Mucosa of descending colon (tissue), 3 donors: Measurements from ENCODE around the gene ELMO1. TPM values are rescaled to one million over a fixed set of nuclear protein-coding genes. Genes with fewer than 3 reads are reported as not detected.

ENCODE experiments used
- ATAC-seq: fragments of 200-7000 bp; cut with Tn5 transposase; one replicate; pipeline ENCODE4 v1.9.1; 2020; ENCODE audit warnings: mild to moderate bottlenecking, moderate library complexity
- DNase-seq, 3 donors: peaks; one replicate each; pipeline ENCODE4 v3.0.0-alpha.2; 2020
- H3K36me3 ChIP-seq: fragments of 200-600 bp; one replicate; pipeline ENCODE4 v1.8.0; 2021; ENCODE audit warnings: low read depth, mild to moderate bottlenecking
- H3K4me1 ChIP-seq: fragments of 200-600 bp; one replicate; pipeline ENCODE4 v1.8.0; 2021; ENCODE audit warnings: low read depth, mild to moderate bottlenecking
- H3K4me3 ChIP-seq: fragments of 200-600 bp; one replicate; pipeline ENCODE4 v1.8.0; 2021; ENCODE audit warnings: mild to moderate bottlenecking
- H3K9me3 ChIP-seq: fragments of 200-600 bp; one replicate; pipeline ENCODE4 v1.8.0; 2021; ENCODE audit warnings: mild to moderate bottlenecking
- intact Hi-C, 2 donors: fragments of 100-400 bp; cut with DNase I in 1 of 2; cut with micrococcal nuclease in 1 of 2; formaldehyde crosslinking; loops; one replicate each; pipeline versions ENCODE4 v1.11.0 to v1.11.1; 2022; cut with DNase I, micrococcal nuclease
- total RNA-seq, 3 donors: library from RNA; stranded (reverse); fragmentation: NEBNext Ultra II Directional in 2 of 3; extraction: Animal tissue kit (Norgen Biotek cat#: 25700) in 2 of 3; gene quantifications; one replicate each; pipeline versions ENCODE4 v1.2.1 to v1.2.4, GENCODE V29; 2021 to 2023
- TF ChIP-seq, protein P1 (sequence below): fragments of 200-600 bp; IDR thresholded peaks from one replicate; pipeline ENCODE4 v1.8.0; 2022; ENCODE audit warnings: antibody characterized with exemption, mild to moderate bottlenecking
- donor health status: DM: no; HTN: no; CAD: no; lungs with moderate emphysema.
- donor health status: DM: no; HTN: no; CAD: no.
- donor health status: DM: no; HTN: yes; CAD: no.

The ELMO1 gene
- total RNA-seq, 3 donors from 2014 or later, result 9.7 to 27.2 (median 18.2) TPM

DNA sequence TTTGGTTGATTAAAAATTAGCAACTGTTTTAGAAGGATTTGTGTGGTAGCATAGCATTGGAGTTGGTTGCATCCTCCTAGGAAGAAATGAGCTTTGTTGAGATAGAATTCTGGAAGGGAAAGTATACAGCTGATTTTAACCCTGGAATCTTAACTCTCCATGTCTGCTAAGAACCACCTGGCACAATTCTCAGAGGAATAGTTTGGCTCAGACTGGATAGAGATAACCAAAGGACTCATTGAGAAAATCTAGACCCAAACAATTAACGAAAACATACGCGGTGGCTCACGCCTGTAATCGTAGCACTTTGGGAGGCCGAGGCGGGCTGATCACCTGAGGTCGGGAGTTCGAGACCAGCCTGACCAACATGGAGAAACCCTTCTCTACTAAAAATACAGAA is 625.3 kb downstream of the ELMO1 start:
- ATAC-seq (no peak), DNase-seq (no peak)
- no peaks in the 10 kb centered on the region for H3K9me3 ChIP-seq
- intact Hi-C loops, result no loop called here
- H3K4me1 ChIP-seq, result no peaks in the 10 kb centered on the region
- H3K36me3 ChIP-seq, result no peaks in the 10 kb centered on the region
- no peak overlapping the region for H3K4me3 ChIP-seq
- TF ChIP-seq, protein P1, sequence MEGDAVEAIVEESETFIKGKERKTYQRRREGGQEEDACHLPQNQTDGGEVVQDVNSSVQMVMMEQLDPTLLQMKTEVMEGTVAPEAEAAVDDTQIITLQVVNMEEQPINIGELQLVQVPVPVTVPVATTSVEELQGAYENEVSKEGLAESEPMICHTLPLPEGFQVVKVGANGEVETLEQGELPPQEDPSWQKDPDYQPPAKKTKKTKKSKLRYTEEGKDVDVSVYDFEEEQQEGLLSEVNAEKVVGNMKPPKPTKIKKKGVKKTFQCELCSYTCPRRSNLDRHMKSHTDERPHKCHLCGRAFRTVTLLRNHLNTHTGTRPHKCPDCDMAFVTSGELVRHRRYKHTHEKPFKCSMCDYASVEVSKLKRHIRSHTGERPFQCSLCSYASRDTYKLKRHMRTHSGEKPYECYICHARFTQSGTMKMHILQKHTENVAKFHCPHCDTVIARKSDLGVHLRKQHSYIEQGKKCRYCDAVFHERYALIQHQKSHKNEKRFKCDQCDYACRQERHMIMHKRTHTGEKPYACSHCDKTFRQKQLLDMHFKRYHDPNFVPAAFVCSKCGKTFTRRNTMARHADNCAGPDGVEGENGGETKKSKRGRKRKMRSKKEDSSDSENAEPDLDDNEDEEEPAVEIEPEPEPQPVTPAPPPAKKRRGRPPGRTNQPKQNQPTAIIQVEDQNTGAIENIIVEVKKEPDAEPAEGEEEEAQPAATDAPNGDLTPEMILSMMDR, result no peak

DNA sequence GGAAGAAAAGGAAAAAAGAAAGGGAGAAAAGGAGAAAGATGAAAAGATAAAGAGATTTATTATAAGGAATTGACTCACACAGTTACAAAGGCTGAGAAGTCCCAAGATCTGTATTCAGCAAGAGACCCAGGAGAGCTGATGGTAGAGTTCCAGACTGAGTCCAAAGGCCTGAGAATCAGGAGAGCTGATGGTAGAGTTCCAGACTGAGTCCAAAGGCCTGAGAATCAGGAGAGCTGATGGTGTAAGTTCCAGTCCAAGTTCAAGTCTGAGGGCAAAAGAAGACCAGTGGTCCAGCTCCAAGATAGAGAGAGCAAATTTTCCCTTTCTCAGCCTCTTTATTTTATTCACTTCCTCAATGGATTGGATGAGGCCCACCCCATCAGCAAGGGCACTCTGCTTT is 627.0 kb downstream of the ELMO1 start:
- no peaks in the 10 kb centered on the region for H3K9me3 ChIP-seq
- no peak overlapping the region for H3K4me3 ChIP-seq
- TF ChIP-seq, protein P1, result no peak
- DNase-seq, result no peak
- H3K36me3 ChIP-seq, result no peaks in the 10 kb centered on the region
- H3K4me1 ChIP-seq, result no peaks in the 10 kb centered on the region
- ATAC-seq, result no peak
- intact Hi-C loops, result no loop called here

DNA sequence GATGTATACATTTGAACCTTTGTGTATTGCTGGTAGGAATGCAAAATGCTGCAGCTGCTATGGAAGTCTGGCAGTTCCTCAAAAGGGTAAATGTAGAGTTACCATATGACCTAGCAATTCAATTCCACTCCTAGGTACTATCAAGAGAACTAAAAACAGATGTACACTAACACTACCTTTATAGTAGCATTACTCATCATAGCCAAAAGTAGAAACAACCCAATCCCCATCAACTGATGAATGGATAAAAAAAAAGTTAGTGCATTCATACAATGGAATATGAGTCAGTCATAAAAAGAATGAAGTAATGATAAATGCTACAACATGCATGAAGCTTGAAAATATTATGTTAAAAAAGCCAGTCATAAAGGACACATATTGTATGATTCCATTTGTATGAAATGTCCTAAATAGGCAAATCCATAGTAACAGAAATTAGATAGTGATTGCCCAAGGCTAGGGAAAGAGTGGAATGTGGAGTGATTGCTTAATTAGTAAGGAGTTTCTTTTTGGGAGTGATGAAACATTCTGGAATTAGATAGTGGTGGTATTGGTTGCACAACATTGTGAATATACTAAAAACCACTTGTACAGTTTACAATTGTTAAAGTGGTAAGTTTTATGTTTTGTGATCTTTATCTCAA is 628.0 kb downstream of the ELMO1 start:
- intact Hi-C loops, result no loop called here
- ATAC-seq (no peak), DNase-seq (no peak)
- no peaks in the 10 kb centered on the region for H3K36me3 ChIP-seq
- H3K4me3 ChIP-seq, result no peak overlapping the region
- TF ChIP-seq, protein P1, result no peak
- no peaks in the 10 kb centered on the region for H3K9me3 ChIP-seq
- H3K4me1 ChIP-seq, result no peaks in the 10 kb centered on the region

DNA sequence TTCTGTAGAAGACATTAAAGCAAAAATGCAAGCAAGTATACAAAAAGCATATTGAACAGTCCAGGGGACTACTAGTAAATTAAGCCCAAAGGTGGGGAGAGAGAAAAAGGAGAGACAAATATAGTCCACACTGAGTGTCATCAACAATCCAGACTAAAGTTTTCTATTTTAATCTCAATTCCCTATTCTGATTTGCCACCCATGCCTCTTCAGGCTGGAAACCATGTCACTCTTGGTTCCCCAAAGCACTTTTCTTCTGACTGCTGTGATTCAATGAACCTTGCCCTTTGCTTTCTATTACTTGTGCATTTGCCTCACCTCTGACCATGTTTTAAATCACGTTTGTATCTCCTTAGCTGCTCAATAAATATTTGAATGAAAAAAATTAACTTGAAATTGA is 629.0 kb downstream of the ELMO1 start:
- no peak overlapping the region for H3K4me3 ChIP-seq
- no peaks in the 10 kb centered on the region for H3K4me1 ChIP-seq
- TF ChIP-seq, protein P1, result no peak
- no peak for DNase-seq
- no peaks in the 10 kb centered on the region for H3K9me3 ChIP-seq
- intact Hi-C loops, result no loop called here
- H3K36me3 ChIP-seq, result no peaks in the 10 kb centered on the region
- no peak for ATAC-seq

DNA sequence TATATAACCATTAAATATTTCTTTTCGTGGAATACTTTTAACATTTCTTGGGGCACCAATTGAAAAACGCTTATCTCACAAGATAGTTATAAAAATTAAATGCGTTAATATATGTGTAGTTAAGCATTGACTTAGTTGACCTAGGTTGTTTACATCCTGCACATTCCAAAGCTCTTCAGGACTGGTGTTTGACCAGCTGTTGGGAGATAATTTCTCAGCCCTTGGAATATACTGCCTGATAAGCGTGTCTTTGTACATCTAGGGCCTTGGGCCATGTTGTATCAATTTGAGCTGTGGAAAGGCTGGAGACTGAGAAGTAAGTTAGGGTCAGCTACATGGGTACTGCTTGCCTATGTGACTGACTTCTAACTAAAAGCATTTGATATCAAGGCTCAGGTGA is 634.4 kb downstream of the ELMO1 start:
- Histone ChIP-seq H3K4me1 (no peaks in the 10 kb centered on the region), H3K36me3 (no peaks in the 10 kb centered on the region), H3K4me3 (no peak overlapping the region), H3K9me3 (no peaks in the 10 kb centered on the region)
- DNase-seq (no peak), ATAC-seq (no peak)
- intact Hi-C loops, result no loop called here
- TF ChIP-seq, protein P1, result no peak

DNA sequence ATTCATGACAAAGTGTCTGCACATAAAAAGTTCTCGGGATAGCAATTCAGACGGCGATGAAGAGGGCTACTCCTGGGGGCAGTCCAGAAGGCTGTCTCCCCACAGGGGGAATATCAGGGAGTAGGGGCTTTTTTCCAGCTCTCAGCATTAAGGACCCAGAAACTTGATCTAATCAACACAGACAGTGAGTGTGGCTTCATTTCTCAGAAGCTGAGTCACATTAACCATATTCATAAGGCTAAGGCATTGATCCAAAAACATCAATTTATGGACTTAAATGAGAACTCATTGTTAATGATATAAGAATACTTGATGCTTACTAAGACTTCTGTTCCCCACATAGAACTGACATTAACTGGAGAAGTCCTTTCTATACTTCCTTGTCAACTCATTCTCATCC is 636.9 kb downstream of the ELMO1 start:
- TF ChIP-seq, protein P1, result no peak
- no peak overlapping the region for H3K4me3 ChIP-seq
- DNase-seq (no peak), ATAC-seq (no peak)
- intact Hi-C loops, result no loop called here
- H3K36me3 ChIP-seq, result no peaks in the 10 kb centered on the region
- no peaks in the 10 kb centered on the region for H3K4me1 ChIP-seq
- no peaks in the 10 kb centered on the region for H3K9me3 ChIP-seq
